Thyroid gland (tissue), 4 donors: ENCODE results near the gene LRRC7.

Experiments
- POLR2A ChIP-seq, 2 donors: fragments of 450-650 bp; IDR thresholded peaks; one replicate each; pipeline ENCODE4 v1.6.1; 2017; ENCODE audit warnings: antibody characterized with exemption in 2 of 2, mild to moderate bottlenecking in 2 of 2, moderate library complexity in 1 of 2
- TF ChIP-seq, protein P1 (sequence below), 6 experiments: fragments of 200-600 bp in 3 of 6; fragments of 450-650 bp in 3 of 6; sonication (generic) in 3 of 6; IDR thresholded peaks; one replicate each; pipeline ENCODE4 v1.5.1; 2016 to 2019; ENCODE audit warnings: antibody characterized with exemption in 6 of 6, mild to moderate bottlenecking in 2 of 6, inconsistent platforms in 1 of 6, moderate library complexity in 1 of 6

GRCh38 chr1:69766431-69767180, 198.9 kb downstream of the LRRC7 start:
- no peak for TF ChIP-seq POLR2A (IDR thresholded peaks at IDR 0.05)
- TF ChIP-seq, protein P1, sequence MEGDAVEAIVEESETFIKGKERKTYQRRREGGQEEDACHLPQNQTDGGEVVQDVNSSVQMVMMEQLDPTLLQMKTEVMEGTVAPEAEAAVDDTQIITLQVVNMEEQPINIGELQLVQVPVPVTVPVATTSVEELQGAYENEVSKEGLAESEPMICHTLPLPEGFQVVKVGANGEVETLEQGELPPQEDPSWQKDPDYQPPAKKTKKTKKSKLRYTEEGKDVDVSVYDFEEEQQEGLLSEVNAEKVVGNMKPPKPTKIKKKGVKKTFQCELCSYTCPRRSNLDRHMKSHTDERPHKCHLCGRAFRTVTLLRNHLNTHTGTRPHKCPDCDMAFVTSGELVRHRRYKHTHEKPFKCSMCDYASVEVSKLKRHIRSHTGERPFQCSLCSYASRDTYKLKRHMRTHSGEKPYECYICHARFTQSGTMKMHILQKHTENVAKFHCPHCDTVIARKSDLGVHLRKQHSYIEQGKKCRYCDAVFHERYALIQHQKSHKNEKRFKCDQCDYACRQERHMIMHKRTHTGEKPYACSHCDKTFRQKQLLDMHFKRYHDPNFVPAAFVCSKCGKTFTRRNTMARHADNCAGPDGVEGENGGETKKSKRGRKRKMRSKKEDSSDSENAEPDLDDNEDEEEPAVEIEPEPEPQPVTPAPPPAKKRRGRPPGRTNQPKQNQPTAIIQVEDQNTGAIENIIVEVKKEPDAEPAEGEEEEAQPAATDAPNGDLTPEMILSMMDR (IDR thresholded peaks at IDR 0.05) = no peak
